Measurements from ENCODE around the gene ST7.

DNA sequence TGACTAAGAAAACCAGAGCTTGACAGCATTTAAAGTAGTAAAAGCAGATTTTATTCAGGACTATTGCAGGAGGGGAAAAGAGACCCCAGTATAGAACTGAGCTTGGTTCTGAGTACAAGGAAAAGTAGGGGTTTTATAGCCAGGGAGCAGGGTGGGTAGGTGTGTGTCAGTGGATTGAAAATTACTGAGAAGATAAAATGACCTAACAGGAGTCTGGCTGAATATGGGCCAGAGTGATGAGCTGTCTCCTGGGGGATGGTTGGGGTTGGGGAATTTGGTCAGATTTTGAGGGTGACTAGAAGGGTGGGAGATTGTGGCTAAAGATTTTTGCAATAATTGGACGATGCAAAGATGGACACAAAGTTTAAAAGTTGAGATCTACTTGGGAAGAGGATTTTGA lies 114.0 kb downstream of the ST7 start:
- TF ChIP-seq, protein P1, sequence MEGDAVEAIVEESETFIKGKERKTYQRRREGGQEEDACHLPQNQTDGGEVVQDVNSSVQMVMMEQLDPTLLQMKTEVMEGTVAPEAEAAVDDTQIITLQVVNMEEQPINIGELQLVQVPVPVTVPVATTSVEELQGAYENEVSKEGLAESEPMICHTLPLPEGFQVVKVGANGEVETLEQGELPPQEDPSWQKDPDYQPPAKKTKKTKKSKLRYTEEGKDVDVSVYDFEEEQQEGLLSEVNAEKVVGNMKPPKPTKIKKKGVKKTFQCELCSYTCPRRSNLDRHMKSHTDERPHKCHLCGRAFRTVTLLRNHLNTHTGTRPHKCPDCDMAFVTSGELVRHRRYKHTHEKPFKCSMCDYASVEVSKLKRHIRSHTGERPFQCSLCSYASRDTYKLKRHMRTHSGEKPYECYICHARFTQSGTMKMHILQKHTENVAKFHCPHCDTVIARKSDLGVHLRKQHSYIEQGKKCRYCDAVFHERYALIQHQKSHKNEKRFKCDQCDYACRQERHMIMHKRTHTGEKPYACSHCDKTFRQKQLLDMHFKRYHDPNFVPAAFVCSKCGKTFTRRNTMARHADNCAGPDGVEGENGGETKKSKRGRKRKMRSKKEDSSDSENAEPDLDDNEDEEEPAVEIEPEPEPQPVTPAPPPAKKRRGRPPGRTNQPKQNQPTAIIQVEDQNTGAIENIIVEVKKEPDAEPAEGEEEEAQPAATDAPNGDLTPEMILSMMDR (IDR thresholded peaks at IDR 0.05; ENCODE audit: poor library complexity): no peak
- no peak for TF ChIP-seq EZH2 (IDR thresholded peaks at IDR 0.05; ENCODE audit: borderline replicate concordance)

Data from hepatocyte (in vitro differentiated cells).